OCI-LY3 (cell line): Measurements from ENCODE around the gene PTPRN2.

Experiments
- EZH2phosphoT487 ChIP-seq: fragments of 200-600 bp; shearing (Covaris generic); IDR thresholded peaks from 2 replicates; pipeline ENCODE4 v1.6.1; 2018; ENCODE audit warnings: antibody characterized with exemption, mixed run types, low read depth
- TF ChIP-seq, protein P1 (sequence below): fragments of 200-600, 300-600 bp; sonication (generic); IDR thresholded peaks from 2 replicates; pipeline ENCODE4 v1.5.1; 2014; ENCODE audit warnings: antibody characterized with exemption, low read length, low read depth

DNA sequence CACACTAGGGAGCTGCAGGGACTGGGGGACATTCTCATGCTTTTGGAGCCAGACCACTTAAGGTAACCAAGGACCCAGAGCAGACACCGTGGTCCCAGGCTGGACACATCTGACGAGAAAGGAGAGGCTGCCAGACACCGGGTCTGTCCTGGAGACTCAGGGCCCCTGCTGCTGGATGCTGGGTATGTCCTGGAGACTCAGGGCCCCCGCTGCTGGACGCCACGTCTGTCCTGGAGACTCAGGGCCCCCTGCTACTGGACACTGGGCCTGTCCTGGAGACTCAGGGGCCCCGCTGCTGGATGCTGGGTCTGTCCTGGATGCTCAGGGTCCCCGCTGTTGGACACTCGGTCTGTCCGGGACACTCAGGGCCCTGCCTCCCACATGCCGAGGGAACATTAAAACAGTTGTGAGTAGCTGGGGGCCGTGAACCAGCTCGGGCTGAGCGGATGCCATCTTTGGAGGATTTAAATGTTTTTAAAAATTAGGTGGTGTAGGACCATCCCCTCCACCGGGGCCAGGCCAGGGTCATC, 1001.1 kb downstream of the PTPRN2 start:
- TF ChIP-seq, protein P1, sequence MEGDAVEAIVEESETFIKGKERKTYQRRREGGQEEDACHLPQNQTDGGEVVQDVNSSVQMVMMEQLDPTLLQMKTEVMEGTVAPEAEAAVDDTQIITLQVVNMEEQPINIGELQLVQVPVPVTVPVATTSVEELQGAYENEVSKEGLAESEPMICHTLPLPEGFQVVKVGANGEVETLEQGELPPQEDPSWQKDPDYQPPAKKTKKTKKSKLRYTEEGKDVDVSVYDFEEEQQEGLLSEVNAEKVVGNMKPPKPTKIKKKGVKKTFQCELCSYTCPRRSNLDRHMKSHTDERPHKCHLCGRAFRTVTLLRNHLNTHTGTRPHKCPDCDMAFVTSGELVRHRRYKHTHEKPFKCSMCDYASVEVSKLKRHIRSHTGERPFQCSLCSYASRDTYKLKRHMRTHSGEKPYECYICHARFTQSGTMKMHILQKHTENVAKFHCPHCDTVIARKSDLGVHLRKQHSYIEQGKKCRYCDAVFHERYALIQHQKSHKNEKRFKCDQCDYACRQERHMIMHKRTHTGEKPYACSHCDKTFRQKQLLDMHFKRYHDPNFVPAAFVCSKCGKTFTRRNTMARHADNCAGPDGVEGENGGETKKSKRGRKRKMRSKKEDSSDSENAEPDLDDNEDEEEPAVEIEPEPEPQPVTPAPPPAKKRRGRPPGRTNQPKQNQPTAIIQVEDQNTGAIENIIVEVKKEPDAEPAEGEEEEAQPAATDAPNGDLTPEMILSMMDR = no peak
- no peak for TF ChIP-seq EZH2phosphoT487
